OCI-LY3 (cell line): ENCODE results near the gene PDE1A.

Experiments used
- CTCF ChIP-seq: fragments of 200-600, 300-600 bp; sonication (generic); IDR thresholded peaks from 2 replicates; pipeline ENCODE4 v1.5.1; 2014; ENCODE audit warnings: antibody characterized with exemption, low read length, low read depth
- EZH2phosphoT487 ChIP-seq: fragments of 200-600 bp; shearing (Covaris generic); IDR thresholded peaks from 2 replicates; pipeline ENCODE4 v1.6.1; 2018; ENCODE audit warnings: antibody characterized with exemption, mixed run types, low read depth

- TF ChIP-seq CTCF (no peak), EZH2phosphoT487 (no peak)
These were observed 20.3 kb upstream of the PDE1A start for GRCh38 chr2:182447163-182447562.
